HG03066 (cell line): ENCODE measurements around the gene POTEJ.
"Not testable (repeated sequence)": the region's sequence is repeated elsewhere in the genome, so short reads cannot be mapped to it uniquely, and the experiment has no call there.

Source experiments
- ATAC-seq: cut with Tn5 transposase; IDR thresholded peaks from one replicate; pipeline ENCODE4 v1.9.1; 2021; ENCODE audit warnings: low read depth; ENCODE audit not compliant: unreplicated experiment

POTEJ gene

GRCh38 chr2:130611140-130611539 lies at the start of gene POTEJ:
Gene POTEJ (plus strand): TSS chr2:130611440. CDS start chr2:130611533, 93 bp downstream.
- ATAC-seq: not testable (repeated sequence)

DNA sequence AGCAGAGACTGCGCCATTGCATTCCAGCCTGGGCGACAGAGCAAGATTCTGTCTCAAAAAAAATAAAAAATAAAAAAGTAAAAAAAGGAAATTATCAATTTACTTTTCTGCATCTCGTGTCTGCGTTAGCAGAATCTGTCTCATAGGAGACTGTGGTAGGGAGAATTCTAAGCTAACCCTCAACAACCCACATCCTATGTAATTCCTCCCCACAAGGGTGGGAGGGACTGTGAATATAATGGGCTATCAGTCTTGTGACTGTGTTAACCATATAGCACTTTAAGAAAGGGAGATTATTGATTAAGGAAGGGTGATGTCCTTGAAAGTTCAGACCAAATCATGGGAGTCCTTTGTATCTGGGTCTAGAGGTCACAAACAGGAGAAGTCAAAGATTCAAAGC lies 45.1 kb upstream of the POTEJ start:
- ATAC-seq: not testable (repeated sequence)

- ATAC-seq: not testable (repeated sequence)
These were observed 39.3 kb upstream of the POTEJ start for GRCh38 chr2:130571929-130572328.

DNA sequence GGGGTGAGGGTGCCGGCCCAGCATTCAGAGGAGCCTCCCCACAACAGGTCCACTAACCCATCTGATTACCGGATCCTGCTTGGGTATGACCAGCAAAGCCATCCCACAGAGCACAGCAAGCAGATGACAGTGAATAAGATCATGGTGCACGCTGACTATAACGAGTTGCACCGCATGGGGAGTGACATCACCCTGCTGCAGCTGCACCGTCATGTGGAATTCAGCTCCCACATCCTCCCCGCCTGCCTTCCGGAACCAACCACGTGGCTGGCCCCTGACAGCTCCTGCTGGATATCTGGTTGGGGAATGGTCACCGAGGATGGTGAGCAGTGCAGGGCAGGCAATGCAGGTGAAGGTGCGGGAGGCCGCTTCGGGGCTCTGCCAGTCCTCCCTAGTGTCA lies 37.0 kb upstream of the POTEJ start:
- not testable (repeated sequence) for ATAC-seq

DNA sequence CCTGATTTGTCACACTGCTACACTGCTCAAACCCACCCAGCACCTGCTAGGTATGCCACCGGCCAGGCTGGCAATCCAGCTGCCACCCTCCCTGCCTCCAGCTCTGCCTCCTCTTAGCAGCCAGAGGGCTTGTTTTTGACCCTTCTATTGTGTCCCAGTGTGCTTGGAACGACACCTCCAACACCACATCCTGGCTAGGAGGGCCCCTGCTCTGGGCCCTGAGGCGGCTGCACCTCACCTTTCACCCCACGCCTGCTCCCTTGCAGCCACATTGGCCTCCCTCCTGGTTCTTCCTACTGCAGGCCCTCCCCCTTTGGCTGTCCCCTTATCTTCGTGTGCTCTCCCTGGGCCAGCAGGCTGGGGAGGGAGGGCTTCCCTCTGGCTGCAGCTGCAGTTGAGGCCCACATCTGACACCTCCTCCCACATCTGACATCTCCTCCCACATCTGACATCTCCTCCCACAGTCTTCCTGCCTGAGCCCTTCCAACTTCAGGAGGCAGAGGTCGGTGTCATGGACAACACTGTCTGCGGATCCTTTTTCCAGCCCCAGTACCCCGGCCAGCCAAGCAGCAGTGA lies 34.9 kb upstream of the POTEJ start:
- ATAC-seq: not testable (repeated sequence)

DNA sequence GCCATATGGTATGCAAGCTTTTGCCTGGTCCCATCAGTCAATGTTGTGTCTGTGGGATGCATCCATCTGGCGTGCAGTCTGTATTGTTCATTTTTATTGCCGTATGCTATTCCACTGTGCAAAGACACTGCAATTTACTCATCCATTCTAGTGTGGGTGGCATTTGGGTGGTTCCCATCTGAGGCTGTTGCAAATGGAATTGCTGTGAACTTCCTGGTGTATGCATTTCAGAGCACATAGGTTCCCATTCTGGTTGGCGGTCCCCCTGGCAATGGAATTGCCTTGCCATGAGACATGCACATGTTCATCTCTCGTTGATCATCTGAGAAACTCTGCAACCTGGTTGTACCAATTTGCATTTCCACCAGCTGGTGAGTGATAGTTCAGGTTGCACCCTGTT lies 33.7 kb upstream of the POTEJ start:
- ATAC-seq: not testable (repeated sequence)

GRCh38 chr2:130579121-130579520 lies 32.1 kb upstream of the POTEJ start:
- not testable (repeated sequence) for ATAC-seq

DNA sequence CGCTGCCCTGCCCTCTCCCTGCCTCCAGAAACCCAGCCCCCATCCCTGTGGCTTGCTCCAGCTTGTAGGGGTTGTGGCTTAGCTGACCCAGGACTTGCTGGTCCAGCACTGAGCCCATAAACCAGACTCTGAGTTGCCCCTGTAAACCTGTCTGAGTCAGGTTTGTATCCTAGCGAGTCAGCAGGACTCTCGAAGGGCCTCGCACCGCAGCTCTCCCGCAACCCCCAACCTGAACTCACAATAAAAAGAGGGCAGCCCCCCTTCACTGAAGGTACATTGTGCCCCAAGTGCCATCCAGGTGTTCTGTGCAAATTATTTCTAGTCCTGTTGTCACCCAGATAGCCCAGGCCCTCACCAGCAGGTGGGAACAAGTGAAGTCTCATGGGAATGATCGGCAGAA lies 29.7 kb upstream of the POTEJ start:
- ATAC-seq: not testable (repeated sequence)

GRCh38 chr2:130582970-130583369 lies 28.3 kb upstream of the POTEJ start:
- not testable (repeated sequence) for ATAC-seq

DNA sequence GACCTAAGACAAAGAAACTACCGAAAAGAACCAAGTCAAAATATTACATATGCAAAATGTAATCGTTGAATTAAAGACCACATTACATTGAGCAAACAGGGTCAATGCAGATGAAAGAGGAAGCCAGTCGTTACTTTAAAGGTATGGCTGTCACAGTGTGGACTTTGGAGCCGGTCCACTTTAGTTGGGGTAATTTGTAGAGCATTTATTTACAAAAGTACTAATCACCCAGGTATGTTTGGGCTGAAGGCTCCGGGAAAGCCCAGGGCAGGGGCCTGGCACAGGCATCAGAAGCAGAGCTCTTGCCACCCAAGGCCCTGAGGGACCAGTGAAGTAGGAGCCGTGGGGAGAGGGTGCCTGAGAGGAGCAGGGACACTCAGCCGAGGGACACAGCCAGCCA lies 27.7 kb upstream of the POTEJ start:
- ATAC-seq: not testable (repeated sequence)

DNA sequence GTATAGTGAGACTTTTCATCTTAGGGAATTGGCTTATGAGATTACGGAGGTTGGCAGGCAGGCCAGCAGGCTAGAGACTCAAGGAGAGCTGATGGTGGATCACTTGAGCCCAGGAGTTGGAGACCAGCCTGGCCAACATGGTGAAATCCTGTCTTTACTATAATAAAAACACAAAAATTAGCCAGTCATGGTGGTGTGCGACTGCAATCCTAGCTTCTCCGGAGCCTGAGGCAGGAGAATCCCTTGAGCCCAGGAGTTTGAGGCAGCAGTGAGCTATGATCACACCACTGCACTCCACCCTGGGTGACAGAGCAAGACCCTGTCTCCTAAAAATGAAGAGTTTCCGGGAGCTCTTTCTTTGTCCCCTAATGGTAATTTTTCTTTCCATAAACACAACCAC lies 26.5 kb upstream of the POTEJ start:
- not testable (repeated sequence) for ATAC-seq

- ATAC-seq: not testable (repeated sequence)
These were observed 22.4 kb upstream of the POTEJ start for GRCh38 chr2:130588688-130589458.

DNA sequence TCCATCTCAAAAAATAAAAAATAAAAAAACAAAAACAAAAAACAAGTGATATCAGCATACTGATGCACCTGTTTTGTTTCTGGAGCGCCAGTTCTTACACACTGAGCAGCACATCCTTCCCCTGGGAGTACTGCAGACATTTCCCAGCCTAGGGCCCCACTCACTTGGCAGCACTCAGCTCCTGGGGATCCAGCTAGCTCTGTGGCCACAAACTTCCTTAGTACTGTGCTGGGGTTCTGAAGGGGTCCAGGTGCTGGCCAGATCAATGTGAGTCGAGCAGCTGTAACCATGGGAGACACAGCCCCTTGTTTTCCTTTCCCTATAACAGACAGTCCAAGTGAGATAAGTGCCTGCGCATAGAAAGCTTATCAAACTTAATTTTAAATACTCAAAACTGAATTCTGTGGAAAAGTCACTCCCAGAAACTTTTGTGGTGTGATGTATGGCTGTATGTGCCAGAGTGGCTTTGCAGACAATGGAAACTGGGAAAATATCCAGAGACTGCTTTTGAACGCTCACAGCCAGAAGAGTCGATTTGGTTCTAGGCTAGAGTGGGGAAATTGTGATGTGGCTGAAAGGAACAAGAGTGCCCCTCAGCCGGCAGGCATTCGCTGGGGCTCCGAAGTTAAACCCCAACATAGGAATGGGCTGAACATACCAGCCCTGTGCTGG lies 20.9 kb upstream of the POTEJ start:
- ATAC-seq: not testable (repeated sequence)

DNA sequence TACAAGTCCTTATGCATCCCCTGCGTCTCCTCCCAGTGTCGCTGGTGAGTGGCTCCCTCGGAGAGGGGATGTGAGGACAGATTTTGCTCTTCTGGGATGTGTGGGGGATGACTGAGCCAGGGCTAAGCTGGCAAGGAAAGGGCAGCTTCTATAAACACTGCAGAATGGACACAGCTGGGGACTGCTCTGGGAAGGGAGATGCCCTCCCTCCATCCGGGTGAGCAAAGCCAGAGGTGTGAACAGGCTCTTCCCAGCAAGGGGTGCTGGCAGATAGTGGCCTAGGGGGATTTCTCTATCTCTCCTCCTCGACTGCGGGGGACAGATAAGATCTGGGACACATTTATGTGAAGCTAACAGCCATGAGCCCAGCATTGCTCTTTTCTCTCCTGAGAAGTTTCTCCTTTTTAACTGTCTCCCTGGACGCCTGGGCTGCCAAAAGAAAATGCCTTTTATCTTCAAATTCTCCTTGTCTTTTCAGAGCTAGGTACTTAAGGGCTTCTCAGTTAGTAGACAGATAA lies 20.3 kb upstream of the POTEJ start:
- not testable (repeated sequence) for ATAC-seq

DNA sequence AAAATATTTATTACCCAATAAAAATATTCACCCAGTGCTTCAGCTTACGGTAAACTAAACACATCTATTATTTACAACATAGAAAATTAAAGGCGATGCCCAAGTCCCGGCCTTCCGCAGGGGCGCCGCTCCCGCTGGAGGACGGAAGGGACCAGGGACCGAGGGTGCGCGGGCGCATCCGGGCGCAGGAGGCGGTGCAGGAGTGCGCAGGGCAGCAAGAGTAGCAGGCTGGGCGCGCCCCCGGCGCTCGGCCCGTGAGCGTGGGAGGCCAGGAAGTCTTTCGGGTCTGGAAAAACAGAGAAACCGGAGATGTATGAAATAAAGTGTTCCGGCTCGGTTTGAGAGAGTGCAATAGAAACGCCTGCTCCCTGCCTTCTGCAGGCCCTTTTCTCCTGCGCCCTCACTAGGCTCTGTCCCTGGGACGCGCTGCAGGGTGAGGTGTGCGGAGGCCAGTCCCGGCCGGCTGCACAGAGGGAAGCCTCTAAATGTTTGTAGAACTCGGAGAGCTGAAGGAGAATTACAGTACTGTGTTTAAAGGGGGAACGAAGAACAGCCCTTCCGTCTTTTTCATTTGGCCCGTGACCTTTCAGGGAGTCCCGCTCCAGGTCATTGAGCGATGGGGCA lies 18.3 kb upstream of the POTEJ start:
- ATAC-seq: not testable (repeated sequence)

DNA sequence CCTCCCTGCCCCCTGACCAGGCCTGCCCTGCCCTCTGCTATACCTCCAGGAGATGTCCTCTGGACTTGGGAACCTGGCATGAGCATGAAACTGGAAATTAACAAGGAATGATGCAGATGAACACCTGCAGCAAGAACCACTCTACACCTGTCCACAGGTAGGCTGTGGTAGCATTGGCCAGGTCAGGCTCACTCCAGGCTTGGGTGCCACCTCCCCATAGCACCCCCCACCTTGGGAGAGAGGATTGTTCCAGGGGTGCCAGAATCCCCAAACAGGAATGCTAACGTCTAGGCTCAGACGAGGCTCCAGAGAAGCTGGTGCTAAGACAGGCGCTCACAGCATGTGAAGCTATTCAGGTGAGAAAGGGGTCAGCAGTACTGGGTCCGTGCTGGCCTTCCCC lies 17.2 kb upstream of the POTEJ start:
- not testable (repeated sequence) for ATAC-seq

- ATAC-seq: not testable (repeated sequence)
These were observed 14.5 kb upstream of the POTEJ start for GRCh38 chr2:130596757-130597156.

DNA sequence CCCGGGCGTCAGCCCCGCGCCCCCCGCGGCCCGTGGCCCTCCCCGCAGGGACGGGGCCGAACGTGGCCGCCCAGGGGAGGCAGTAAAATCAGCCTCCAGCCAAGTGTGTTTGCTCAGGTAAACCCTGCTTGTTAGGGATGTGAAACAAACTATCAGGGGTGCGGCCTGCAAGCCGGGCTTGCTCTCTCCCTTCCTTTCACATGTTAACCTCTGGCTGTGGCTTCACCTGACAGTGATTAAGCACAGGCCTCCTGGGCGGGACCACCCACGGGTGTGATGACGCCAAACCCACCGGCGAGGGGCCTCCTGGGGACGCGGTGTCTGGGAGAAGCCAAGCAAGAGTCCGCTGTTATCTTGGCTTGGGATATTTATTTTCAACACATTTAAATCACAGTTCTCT lies 13.2 kb upstream of the POTEJ start:
- not testable (repeated sequence) for ATAC-seq

DNA sequence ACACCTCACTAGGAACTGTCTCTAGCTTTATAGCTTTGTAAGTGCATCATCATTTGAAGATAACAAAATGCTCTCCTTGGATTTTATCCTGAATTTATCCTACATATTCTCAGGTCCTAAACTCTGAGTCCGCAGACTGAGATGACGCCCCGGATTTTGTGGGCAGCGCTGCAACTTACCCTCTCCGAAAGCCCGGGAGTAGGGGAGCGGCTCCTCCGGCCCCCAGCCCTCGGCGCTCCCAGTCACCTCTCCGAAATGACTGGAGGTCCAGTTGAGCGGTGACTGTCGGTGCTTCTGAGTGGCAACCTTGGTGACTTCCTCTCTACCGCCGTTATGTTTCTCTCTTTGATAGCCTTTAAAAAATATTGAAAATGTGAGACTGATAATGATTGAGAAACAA lies 12.8 kb upstream of the POTEJ start:
- ATAC-seq: not testable (repeated sequence)

DNA sequence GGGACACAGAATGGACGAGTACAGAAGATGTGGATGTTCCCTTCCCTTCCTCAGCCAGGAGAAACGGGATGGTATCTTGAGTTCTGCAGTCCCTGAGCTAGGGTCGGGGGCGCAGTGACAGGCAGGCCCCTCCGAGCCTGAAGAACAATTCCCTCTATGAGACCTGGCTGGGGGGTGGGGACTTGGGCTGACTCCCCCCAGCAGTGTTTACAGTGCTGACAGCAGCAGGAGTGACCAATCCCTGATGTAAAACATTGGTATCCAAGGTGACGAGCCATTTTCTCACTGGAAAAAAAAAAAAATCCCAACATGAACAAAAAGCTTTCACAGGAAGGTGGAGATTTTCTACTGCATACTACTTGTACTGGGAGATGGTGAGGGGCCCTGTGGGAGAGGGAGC lies 11.8 kb upstream of the POTEJ start, which contains the start of gene CFC1:
Gene CFC1 (minus strand): TSS at position 183 of the 400 bp plus-strand sequence. CDS start 288 bp downstream, outside the sequence.
- not testable (repeated sequence) for ATAC-seq

DNA sequence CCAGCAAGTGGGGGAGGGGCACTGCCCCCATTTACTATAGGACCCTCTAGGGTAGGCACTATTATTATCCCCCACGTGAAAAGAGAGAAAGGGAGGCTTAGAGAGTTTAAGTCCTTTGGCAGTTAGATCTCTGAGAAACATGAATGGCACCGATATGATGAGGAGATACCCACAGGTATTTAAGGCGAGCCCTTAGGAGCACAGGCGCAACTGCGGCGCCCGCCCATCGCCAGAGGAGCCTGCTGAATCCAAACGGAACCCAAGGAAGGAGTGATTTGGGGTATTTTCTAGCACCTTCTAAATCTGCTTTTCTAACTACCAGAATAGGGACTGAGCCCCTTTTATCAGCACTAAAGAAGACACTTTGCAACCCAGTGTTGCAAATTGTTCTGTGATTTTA lies 11.3 kb upstream of the POTEJ start:
- not testable (repeated sequence) for ATAC-seq
